K562 (cell line): Measurements from ENCODE around the gene TSPAN32. TPM values are rescaled to one million over a fixed set of nuclear protein-coding genes. Genes with fewer than 3 reads are reported as not detected.
A peak's percentile ranks its signal among the peaks of the same experiment; 100 is the strongest.

ENCODE experiments used
- BHLHE40 ChIP-seq: IDR thresholded peaks from 2 replicates; pipeline ENCODE4 v1.6.1; 2011; ENCODE audit warnings: low read length, improper control_type of control experiment
- BRCA1 ChIP-seq, 2 experiments: fragments of 450-650 bp in 1 of 2; sonication (generic) in 1 of 2; formaldehyde crosslinking in 1 of 2; IDR thresholded peaks; 2 replicates each; pipeline versions ENCODE4 v1.5.0 to v1.6.1; 2017 to 2020; ENCODE audit warnings: mild to moderate bottlenecking in 1 of 2, missing genetic modification reagents in 1 of 2
- CREM ChIP-seq: IDR thresholded peaks from 2 replicates; pipeline ENCODE4 v1.6.1; 2014; ENCODE audit warnings: antibody characterized with exemption, low read depth
- CUX1 ChIP-seq: fragments of 200-800 bp; sonication (Bioruptor generic); IDR thresholded peaks from 2 replicates; pipeline ENCODE4 v1.6.1; 2016; ENCODE audit warnings: missing genetic modification characterization, missing compliant biosample characterization
- FOXJ3 ChIP-seq: sonication (generic); formaldehyde crosslinking; IDR thresholded peaks from 2 replicates; pipeline ENCODE4 v1.4.0; 2020; ENCODE audit warnings: mild to moderate bottlenecking, missing genetic modification reagents
- HIVEP1 ChIP-seq: fragments of 250-450 bp; sonication (Bioruptor Pico); IDR thresholded peaks from 2 replicates; pipeline ENCODE4 v1.4.0; 2020; ENCODE audit warnings: mild to moderate bottlenecking
- MEF2D ChIP-seq: conservative IDR thresholded peaks from 2 replicates; pipeline ENCODE4 v1.6.1; 2016; ENCODE audit warnings: low read depth, missing genetic modification characterization, missing compliant biosample characterization
- NBN ChIP-seq: fragments of 450-650 bp; IDR thresholded peaks from 2 replicates; pipeline ENCODE4 v1.6.1; 2016; ENCODE audit warnings: low read depth, mild to moderate bottlenecking
- NEUROD1 ChIP-seq: fragments of 150-350 bp; IDR thresholded peaks from 2 replicates; pipeline ENCODE4 v1.6.1; 2014; ENCODE audit warnings: borderline replicate concordance, low read length, low read depth; ENCODE audit not compliant: partially characterized antibody
- POLR3G ChIP-seq: IDR thresholded peaks from 2 replicates; pipeline ENCODE4 v1.6.1; 2011; ENCODE audit not compliant: insufficient read length, insufficient replicate concordance; ENCODE audit errors: extremely low read depth
- PPARD ChIP-seq: fragments of 250-450 bp; sonication (Bioruptor Pico); IDR thresholded peaks from 2 replicates; pipeline ENCODE4 v1.8.0; 2022; ENCODE audit warnings: inconsistent platforms, mild to moderate bottlenecking, moderate library complexity
- RCOR1 ChIP-seq, 2 experiments: IDR thresholded peaks; 2 replicates each; pipeline ENCODE4 v1.6.1; 2012; ENCODE audit warnings: low read depth in 2 of 2, low read length in 2 of 2, borderline replicate concordance in 1 of 2, improper control_type of control experiment in 1 of 2
- RHOXF2B ChIP-seq: fragments of 250-450 bp; sonication (Bioruptor Pico); conservative IDR thresholded peaks from 2 replicates; pipeline ENCODE4 v1.5.1; 2021
- SP1 ChIP-seq: sonication (generic); formaldehyde crosslinking; IDR thresholded peaks from 2 replicates; pipeline ENCODE4 v1.8.1; 2022; ENCODE audit warnings: mild to moderate bottlenecking, missing genetic modification reagents
- TFAP4 ChIP-seq: sonication (generic); formaldehyde crosslinking; IDR thresholded peaks from 2 replicates; pipeline ENCODE4 v1.8.0; 2022; ENCODE audit warnings: missing genetic modification reagents, mild to moderate bottlenecking, moderate library complexity, borderline replicate concordance
- XRCC4 ChIP-seq: IDR thresholded peaks from one replicate; pipeline ENCODE4 v1.6.1; 2011; ENCODE audit not compliant: insufficient read depth, insufficient read length; ENCODE audit errors: extremely low read depth
- ZNF398 ChIP-seq: fragments of 250-450 bp; sonication (Bioruptor Pico); IDR thresholded peaks from 2 replicates; pipeline ENCODE4 v1.8.0; 2021; ENCODE audit warnings: moderate library complexity, mild to moderate bottlenecking, inconsistent platforms
- ZNF431 ChIP-seq: sonication (generic); formaldehyde crosslinking; IDR thresholded peaks from 2 replicates; pipeline ENCODE4 v1.8.0; 2022; ENCODE audit warnings: mild to moderate bottlenecking, missing genetic modification reagents
- ZNF561 ChIP-seq: fragments of 450-650 bp; formaldehyde crosslinking; conservative IDR thresholded peaks from 2 replicates; pipeline ENCODE4 v1.4.0; 2020; ENCODE audit warnings: mild to moderate bottlenecking, moderate library complexity
- ZNF695 ChIP-seq: fragments of 450-650 bp; formaldehyde crosslinking; IDR thresholded peaks from 2 replicates; pipeline ENCODE4 v1.4.0; 2020; ENCODE audit warnings: mild to moderate bottlenecking, moderate library complexity
- ZNF717 ChIP-seq: fragments of 250-450 bp; sonication (Bioruptor Pico); IDR thresholded peaks from 2 replicates; pipeline ENCODE4 v1.5.0; 2021
- ZNF780A ChIP-seq: fragments of 250-450 bp; sonication (Bioruptor Pico); IDR thresholded peaks from 2 replicates; pipeline ENCODE4 v1.5.0; 2021; ENCODE audit warnings: mild to moderate bottlenecking
- polyA plus RNA-seq, 8 experiments: library from polyadenylated mRNA; depleted of rRNA in 4 of 8; stranded (reverse) in 5 of 8; unstranded in 3 of 8; fragments of >200 nt; fragmentation: Nextera tagmentation in 2 of 8; fragmentation: Illumina TruSeq in 1 of 8; extraction: Ambion mirVana in 2 of 8; extraction: Trizol in 1 of 8; gene quantifications; 2 replicates each; pipeline versions ENCODE4 v1.2.1 to v1.2.3, GENCODE V29; 2011 to 2014; ENCODE audit warnings: inconsistent platforms in 1 of 8, missing spikeins in 1 of 8
- total RNA-seq, 7 experiments: library from RNA; depleted of rRNA in 6 of 7; stranded (reverse); fragments of >200 nt in 6 of 7; fragmentation: Illumina TruSeq in 2 of 7; extraction: Trizol in 2 of 7; gene quantifications; 2 replicates each; pipeline versions ENCODE4 v1.2.1 to v1.2.3, GENCODE V29; 2011 to 2021; ENCODE audit warnings: low replicate concordance in 1 of 7

TSPAN32 gene
- total and polyA plus RNA-seq, 9 of the 15 experiments (the other 6 are each of a cell fraction or from before 2014, with no cell fraction given) = 0.21 to 7.3 (median 2.6) TPM

- no peak for TF ChIP-seq ZNF398
- TF ChIP-seq NEUROD1 = no peak
- no peak for TF ChIP-seq NBN
- no peak for TF ChIP-seq SP1 (CRISPR knock-in tag)
- TF ChIP-seq ZNF717 = no peak
- TF ChIP-seq POLR3G = no peak
- no peak for TF ChIP-seq RCOR1 (IDR thresholded peaks at IDR 0.05; ENCODE audit: borderline replicate concordance in 1 of 2, low read depth in 2 of 2, low read length in 2 of 2)
- TF ChIP-seq CUX1 (CRISPR knock-in tag) = no peak
- peak; percentile 98 for TF ChIP-seq BHLHE40
- TF ChIP-seq ZNF561 (CRISPR knock-in tag) = no peak
- peak; percentile 34; the same call in 1 of the 2 replicates for TF ChIP-seq TFAP4 (CRISPR knock-in tag)
- TF ChIP-seq FOXJ3 (CRISPR knock-in tag) = no peak
- no peak for TF ChIP-seq BRCA1 (IDR thresholded peaks at IDR 0.05)
- no peak for TF ChIP-seq BRCA1 (CRISPR knock-in tag; IDR thresholded peaks at IDR 0.05)
- TF ChIP-seq ZNF695 (CRISPR knock-in tag) = no peak
- TF ChIP-seq MEF2D (tag) = no peak
- TF ChIP-seq RHOXF2B (CRISPR knock-in tag) = no peak
- no peak for TF ChIP-seq PPARD
- no peak for TF ChIP-seq CREM
- no peak for TF ChIP-seq ZNF780A (CRISPR knock-in tag)
- TF ChIP-seq ZNF431 = peak; percentile 78
- TF ChIP-seq HIVEP1 (CRISPR knock-in tag) = no peak
- no peak for TF ChIP-seq XRCC4
These were observed 32.1 kb upstream of the TSPAN32 start (continued) for GRCh38 chr11:2269601-2270321.
